H1 (cell line): ENCODE data around the gene KLHL29.

ENCODE experiments used
- BRCA1 ChIP-seq: IDR thresholded peaks from 2 replicates; pipeline ENCODE4 v1.6.1; 2012; ENCODE audit warnings: low read depth, low read length, improper control_type of control experiment
- CEBPB ChIP-seq: IDR thresholded peaks from 2 replicates; pipeline ENCODE4 v1.6.1; 2012; ENCODE audit warnings: low read depth, low read length
- CREB1 ChIP-seq: IDR thresholded peaks from 2 replicates; pipeline ENCODE4 v1.6.1; 2012; ENCODE audit warnings: inconsistent platforms
- EP300 ChIP-seq, 2 experiments: IDR thresholded peaks; 1 replicate in 1 of 2; 2 replicates in 1 of 2; pipeline ENCODE4 v1.6.1; 2011 to 2012; ENCODE audit warnings: low read depth in 2 of 2, low read length in 2 of 2, mild to moderate bottlenecking in 2 of 2, borderline replicate concordance in 1 of 2, inconsistent platforms in 1 of 2, moderate library complexity in 1 of 2
- GTF2F1 ChIP-seq: IDR thresholded peaks from 2 replicates; pipeline ENCODE4 v1.6.1; 2012; ENCODE audit warnings: low read depth, low read length, improper control_type of control experiment, borderline replicate concordance
- HDAC6 ChIP-seq: IDR thresholded peaks from one replicate; pipeline ENCODE4 v1.7.1; 2012; ENCODE audit warnings: low read depth, mild to moderate bottlenecking, inconsistent platforms, low read length, moderate library complexity
- JUN ChIP-seq: IDR thresholded peaks from 2 replicates; pipeline ENCODE4 v1.6.1; 2011; ENCODE audit warnings: low read depth, mild to moderate bottlenecking, improper control_type of control experiment, low read length
- NRF1 ChIP-seq: IDR thresholded peaks from 2 replicates; pipeline ENCODE4 v1.6.1; 2011; ENCODE audit warnings: mild to moderate bottlenecking, low read depth, low read length, improper control_type of control experiment
- POLR2A ChIP-seq, 2 experiments: IDR thresholded peaks; 1 replicate in 1 of 2; 2 replicates in 1 of 2; pipeline ENCODE4 v1.6.1; 2011; ENCODE audit warnings: low read depth in 2 of 2, low read length in 2 of 2, mild to moderate bottlenecking in 2 of 2; ENCODE audit errors: control extremely low read depth in 1 of 2
- POLR2AphosphoS5 ChIP-seq: IDR thresholded peaks from 2 replicates; pipeline ENCODE4 v1.6.1; 2011; ENCODE audit warnings: low read depth, low read length
- SIN3A ChIP-seq, 2 experiments: IDR thresholded peaks in 1 of 2; conservative IDR thresholded peaks in 1 of 2; 2 replicates each; pipeline ENCODE4 v1.6.1; 2011 to 2012; ENCODE audit warnings: low read length in 2 of 2, improper control_type of control experiment in 1 of 2, low read depth in 1 of 2, mild to moderate bottlenecking in 1 of 2
- SP2 ChIP-seq: IDR thresholded peaks from 2 replicates; pipeline ENCODE4 v1.6.1; 2012; ENCODE audit warnings: mild to moderate bottlenecking, low read length, inconsistent platforms
- SP4 ChIP-seq: IDR thresholded peaks from 2 replicates; pipeline ENCODE4 v1.6.1; 2012; ENCODE audit warnings: low read length, inconsistent platforms
- TF ChIP-seq, protein P1 (sequence below), 3 experiments: IDR thresholded peaks; 1 replicate in 2 of 3; 2 replicates in 1 of 3; pipeline versions ENCODE4 v1.5.1 to v1.6.1; 2011; ENCODE audit warnings: low read length in 3 of 3, mild to moderate bottlenecking in 3 of 3, inconsistent platforms in 2 of 3, low read depth in 1 of 3, moderate library complexity in 1 of 3; ENCODE audit not compliant: insufficient read depth in 1 of 3; ENCODE audit errors: control extremely low read depth in 1 of 3

DNA sequence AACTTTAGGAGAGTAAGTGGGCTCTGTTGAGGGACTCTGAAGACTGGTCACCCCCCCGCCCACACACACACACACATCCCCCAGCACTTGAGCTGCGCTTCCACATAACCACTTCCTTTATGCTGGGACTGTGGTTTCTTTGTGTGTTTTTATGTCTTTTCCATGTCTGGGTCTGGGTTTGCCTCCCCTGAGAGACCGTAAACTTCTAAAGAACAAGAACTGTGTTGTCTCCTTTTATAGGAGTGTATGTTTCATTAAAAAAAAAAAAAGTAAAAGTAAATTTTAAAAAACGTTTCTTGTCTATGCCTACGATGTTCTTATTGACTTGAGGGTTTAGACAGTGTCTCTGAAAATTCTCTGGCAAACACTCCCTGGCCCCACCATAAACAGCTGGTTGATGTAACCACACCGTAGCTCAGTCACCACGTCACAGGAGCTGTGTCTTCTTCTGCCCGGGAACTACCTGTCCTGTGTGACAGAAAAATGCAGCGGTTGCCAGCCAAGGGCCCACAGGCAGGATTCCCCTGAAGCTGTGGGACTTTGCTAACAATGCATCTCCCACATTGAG is 68.0 kb downstream of the KLHL29 start:
- TF ChIP-seq, protein P1, sequence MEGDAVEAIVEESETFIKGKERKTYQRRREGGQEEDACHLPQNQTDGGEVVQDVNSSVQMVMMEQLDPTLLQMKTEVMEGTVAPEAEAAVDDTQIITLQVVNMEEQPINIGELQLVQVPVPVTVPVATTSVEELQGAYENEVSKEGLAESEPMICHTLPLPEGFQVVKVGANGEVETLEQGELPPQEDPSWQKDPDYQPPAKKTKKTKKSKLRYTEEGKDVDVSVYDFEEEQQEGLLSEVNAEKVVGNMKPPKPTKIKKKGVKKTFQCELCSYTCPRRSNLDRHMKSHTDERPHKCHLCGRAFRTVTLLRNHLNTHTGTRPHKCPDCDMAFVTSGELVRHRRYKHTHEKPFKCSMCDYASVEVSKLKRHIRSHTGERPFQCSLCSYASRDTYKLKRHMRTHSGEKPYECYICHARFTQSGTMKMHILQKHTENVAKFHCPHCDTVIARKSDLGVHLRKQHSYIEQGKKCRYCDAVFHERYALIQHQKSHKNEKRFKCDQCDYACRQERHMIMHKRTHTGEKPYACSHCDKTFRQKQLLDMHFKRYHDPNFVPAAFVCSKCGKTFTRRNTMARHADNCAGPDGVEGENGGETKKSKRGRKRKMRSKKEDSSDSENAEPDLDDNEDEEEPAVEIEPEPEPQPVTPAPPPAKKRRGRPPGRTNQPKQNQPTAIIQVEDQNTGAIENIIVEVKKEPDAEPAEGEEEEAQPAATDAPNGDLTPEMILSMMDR (IDR thresholded peaks at IDR 0.05; ENCODE audit: control extremely low read depth in 1 of 3, insufficient read depth in 1 of 3, low read depth in 1 of 3, low read length in 3 of 3): no peak
- TF ChIP-seq NRF1 (no peak), HDAC6 (no peak), POLR2AphosphoS5 (no peak), GTF2F1 (no peak), JUN (no peak), SP4 (no peak), SIN3A (conservative IDR thresholded peaks at IDR 0.05 in 1 of 2, IDR thresholded peaks at IDR 0.05 in 1 of 2; ENCODE audit: low read depth in 1 of 2, low read length in 2 of 2) (no peak), POLR2A (IDR thresholded peaks at IDR 0.05; ENCODE audit: control extremely low read depth in 1 of 2, low read depth in 2 of 2, low read length in 2 of 2) (no peak), CREB1 (no peak), BRCA1 (no peak), CEBPB (no peak), EP300 (IDR thresholded peaks at IDR 0.05; ENCODE audit: borderline replicate concordance in 1 of 2, low read depth in 2 of 2, low read length in 2 of 2) (no peak), SP2 (no peak)
